Measurements from ENCODE around the gene SLC2A1. TPM values are rescaled to one million over a fixed set of nuclear protein-coding genes. Genes with fewer than 3 reads are reported as not detected.

SLC2A1 gene
- total RNA-seq, 1 experiment from 2014 or later, result 245 TPM

GRCh38 chr1:43002766-43003165 lies 44.1 kb upstream of the SLC2A1 start:
- ChIA-PET POLR2A (ENCODE audit: unreplicated experiment) (no interaction called here), CTCF (no interaction called here)
- Histone ChIP-seq H3K9me3 (ENCODE audit: low read length) (no peaks in the 10 kb centered on the region), H3K4me2 (ENCODE audit: low read length) (no peak overlapping the region), H3K9me2 (replicated peaks; ENCODE audit: low read length) (no peaks in the 10 kb centered on the region), H4K20me1 (ENCODE audit: low read length) (no peaks in the 10 kb centered on the region), H3K9ac (ENCODE audit: low read length) (no peak overlapping the region), H3K79me2 (ENCODE audit: low read length) (no peaks in the 10 kb centered on the region), H3K27ac (ENCODE audit: low read length) (no peak overlapping the region), H2AFZ (ENCODE audit: low read length) (no peak overlapping the region), H3K36me3 (ENCODE audit: low read depth, low read length) (no peaks in the 10 kb centered on the region), H3K27me3 (ENCODE audit: low read length) (no peaks in the 10 kb centered on the region), H3K4me1 (ENCODE audit: insufficient read depth, low read length) (no peaks in the 10 kb centered on the region), H3F3A (ENCODE audit: low read length, unreplicated experiment) (no peaks in the 10 kb centered on the region), H3K4me3 (ENCODE audit: low read length) (no peak overlapping the region)
- BruUV-seq (replicated peaks), result no TSS peak
- intact Hi-C loops (cut with micrococcal nuclease), result no loop called here
- no peak for DNase-seq
- TF ChIP-seq EZH2phosphoT487 (IDR thresholded peaks at IDR 0.05; ENCODE audit: borderline replicate concordance, low read length) (no peak), EZH2 (IDR thresholded peaks at IDR 0.05; ENCODE audit: low read length, unreplicated experiment) (no peak), CTCF (conservative IDR thresholded peaks at IDR 0.05; ENCODE audit: low read depth, low read length) (no peak)
- ATAC-seq, result no peak

- H3K36me3 ChIP-seq (ENCODE audit: low read depth, low read length), result no peaks in the 10 kb centered on the region
Measured at GRCh38 chr1:43002116-43002515, 43.4 kb upstream of the SLC2A1 start.

GRCh38 chr1:43001434-43001833 lies 42.8 kb upstream of the SLC2A1 start:
- no peaks in the 10 kb centered on the region for H3K9me3 ChIP-seq (ENCODE audit: low read length)
- no peaks in the 10 kb centered on the region for H3K36me3 ChIP-seq (ENCODE audit: low read depth, low read length)
- H3K4me3 ChIP-seq (ENCODE audit: low read length), result no peak overlapping the region
- no peaks in the 10 kb centered on the region for H3K9me2 ChIP-seq (replicated peaks; ENCODE audit: low read length)
- DNase-seq, result no peak
- H3K4me2 ChIP-seq (ENCODE audit: low read length), result no peak overlapping the region
- H3K4me1 ChIP-seq (ENCODE audit: insufficient read depth, low read length), result no peaks in the 10 kb centered on the region
- intact Hi-C loops (cut with micrococcal nuclease), result no loop called here
- ChIA-PET POLR2A (ENCODE audit: unreplicated experiment) (no interaction called here), CTCF (no interaction called here)
- no peaks in the 10 kb centered on the region for H3F3A ChIP-seq (ENCODE audit: low read length, unreplicated experiment)
- TF ChIP-seq CTCF (conservative IDR thresholded peaks at IDR 0.05; ENCODE audit: low read depth, low read length) (no peak), EZH2 (IDR thresholded peaks at IDR 0.05; ENCODE audit: low read length, unreplicated experiment) (no peak), EZH2phosphoT487 (IDR thresholded peaks at IDR 0.05; ENCODE audit: borderline replicate concordance, low read length) (no peak)
- H4K20me1 ChIP-seq (ENCODE audit: low read length), result no peaks in the 10 kb centered on the region
- no TSS peak for BruUV-seq (replicated peaks)
- H3K27ac ChIP-seq (ENCODE audit: low read length), result no peak overlapping the region
- no peak overlapping the region for H2AFZ ChIP-seq (ENCODE audit: low read length)
- no peak for ATAC-seq
- no peak overlapping the region for H3K9ac ChIP-seq (ENCODE audit: low read length)
- H3K79me2 ChIP-seq (ENCODE audit: low read length), result no peaks in the 10 kb centered on the region
- H3K27me3 ChIP-seq (ENCODE audit: low read length), result no peaks in the 10 kb centered on the region

More at GRCh38 chr1:43002116-43002515, 43.4 kb upstream of the SLC2A1 start:
- intact Hi-C loops (cut with micrococcal nuclease), result no loop called here
- no peaks in the 10 kb centered on the region for H3K4me1 ChIP-seq (ENCODE audit: insufficient read depth, low read length)
- H3K9me3 ChIP-seq (ENCODE audit: low read length), result no peaks in the 10 kb centered on the region
- no peak overlapping the region for H3K4me3 ChIP-seq (ENCODE audit: low read length)
- no peak for DNase-seq
- no peak overlapping the region for H2AFZ ChIP-seq (ENCODE audit: low read length)
- H4K20me1 ChIP-seq (ENCODE audit: low read length), result no peaks in the 10 kb centered on the region
- no peak for TF ChIP-seq EZH2 (IDR thresholded peaks at IDR 0.05; ENCODE audit: low read length, unreplicated experiment)
- TF ChIP-seq EZH2phosphoT487 (IDR thresholded peaks at IDR 0.05; ENCODE audit: borderline replicate concordance, low read length), result no peak
- TF ChIP-seq CTCF (conservative IDR thresholded peaks at IDR 0.05; ENCODE audit: low read depth, low read length), result no peak
- no peak overlapping the region for H3K27ac ChIP-seq (ENCODE audit: low read length)
- POLR2A ChIA-PET (ENCODE audit: unreplicated experiment), result no interaction called here
- CTCF ChIA-PET, result no interaction called here
- no peak for ATAC-seq
- H3K9me2 ChIP-seq (replicated peaks; ENCODE audit: low read length), result no peaks in the 10 kb centered on the region
- no peaks in the 10 kb centered on the region for H3K27me3 ChIP-seq (ENCODE audit: low read length)
- H3K4me2 ChIP-seq (ENCODE audit: low read length), result no peak overlapping the region
- no peaks in the 10 kb centered on the region for H3F3A ChIP-seq (ENCODE audit: low read length, unreplicated experiment)
- no peak overlapping the region for H3K9ac ChIP-seq (ENCODE audit: low read length)
- H3K79me2 ChIP-seq (ENCODE audit: low read length), result no peaks in the 10 kb centered on the region
- no TSS peak for BruUV-seq (replicated peaks)
